GM23338 (cell line): ENCODE results near the gene DRAM2. TPM values are rescaled to one million over a fixed set of nuclear protein-coding genes. Genes with fewer than 3 reads are reported as not detected.

Experiments
- ATAC-seq: fragments of 200-7000 bp; cut with Tn5 transposase; 3 replicates; pipeline ENCODE4 v1.9.1; 2020
- DNase-seq: peaks from one replicate; pipeline ENCODE4 v3.0.0-alpha.2; 2015; ENCODE audit warnings: low spot score
- H2AFZ ChIP-seq: fragments of 200-600 bp; sonication (generic); 2 replicates; pipeline ENCODE4 v1.8.0; 2016; ENCODE audit warnings: antibody characterized with exemption, mild to moderate bottlenecking, moderate library complexity
- H3F3A ChIP-seq: fragments of 200-600 bp; sonication (generic); replicated peaks from 2 replicates; pipeline ENCODE4 v1.8.0; 2017; ENCODE audit warnings: antibody characterized with exemption, mixed run types, low read depth
- H3K27ac ChIP-seq: fragments of 200-600 bp; sonication (generic); 2 replicates; pipeline ENCODE4 v1.6.1; 2016; ENCODE audit warnings: low read depth
- H3K27me3 ChIP-seq: fragments of 200-600 bp; sonication (generic); 2 replicates; pipeline ENCODE4 v1.8.0; 2016; ENCODE audit warnings: mild to moderate bottlenecking, mixed run types, moderate library complexity; ENCODE audit not compliant: insufficient read depth
- H3K36me3 ChIP-seq: fragments of 200-600 bp; sonication (generic); 2 replicates; pipeline ENCODE4 v1.8.0; 2016; ENCODE audit warnings: mild to moderate bottlenecking; ENCODE audit not compliant: insufficient read depth
- H3K4me1 ChIP-seq: fragments of 200-600 bp; sonication (generic); 2 replicates; pipeline ENCODE4 v1.8.0; 2016; ENCODE audit warnings: mild to moderate bottlenecking, moderate library complexity; ENCODE audit not compliant: insufficient read depth
- H3K4me2 ChIP-seq: fragments of 200-600 bp; sonication (generic); 2 replicates; pipeline ENCODE4 v1.7.1; 2017; ENCODE audit warnings: mixed run types
- H3K4me3 ChIP-seq: fragments of 200-600 bp; sonication (generic); 2 replicates; pipeline ENCODE4 v1.6.1; 2016; ENCODE audit warnings: mixed run types
- H3K79me2 ChIP-seq: fragments of 200-600 bp; sonication (generic); replicated peaks from 2 replicates; pipeline ENCODE4 v1.8.0; 2017; ENCODE audit warnings: mild to moderate bottlenecking; ENCODE audit not compliant: insufficient read depth
- H3K9me2 ChIP-seq: fragments of 200-600 bp; sonication (generic); 2 replicates; pipeline ENCODE4 v1.8.0; 2017; ENCODE audit not compliant: insufficient read depth
- H4K20me1 ChIP-seq: fragments of 200-600 bp; sonication (generic); replicated peaks from 2 replicates; pipeline ENCODE4 v1.8.0; 2017; ENCODE audit warnings: mild to moderate bottlenecking; ENCODE audit not compliant: insufficient read depth
- H3K27ac Mint-ChIP-seq: 2 replicates; pipeline ENCODE4 v1.8.0; 2020; ENCODE audit warnings: inconsistent platforms, mild to moderate bottlenecking, moderate library complexity, mixed read lengths
- H3K27me3 Mint-ChIP-seq: 3 replicates; pipeline ENCODE4 v1.8.0; 2022; ENCODE audit warnings: low read depth, mild to moderate bottlenecking, moderate library complexity, mixed read lengths, inconsistent platforms; ENCODE audit not compliant: insufficient read depth, poor library complexity
- H3K36me3 Mint-ChIP-seq: 3 replicates; pipeline ENCODE4 v1.8.0; 2021; ENCODE audit warnings: low read depth, mild to moderate bottlenecking, inconsistent platforms, moderate library complexity, mixed read lengths
- H3K4me1 Mint-ChIP-seq: 3 replicates; pipeline ENCODE4 v1.8.0; 2020; ENCODE audit warnings: mild to moderate bottlenecking, inconsistent platforms, mixed read lengths
- H3K4me3 Mint-ChIP-seq: 3 replicates; pipeline ENCODE4 v1.8.0; 2021; ENCODE audit warnings: moderate library complexity, mild to moderate bottlenecking, inconsistent platforms, mixed read lengths
- H3K9me3 Mint-ChIP-seq: 3 replicates; pipeline ENCODE4 v1.8.0; 2020; ENCODE audit warnings: moderate library complexity, mild to moderate bottlenecking, inconsistent platforms, mixed read lengths
- CREB1 ChIP-seq: fragments of 250-450 bp; sonication (Bioruptor Pico); IDR thresholded peaks from 2 replicates; pipeline ENCODE4 v1.5.0; 2020; ENCODE audit warnings: low read depth, mild to moderate bottlenecking, moderate library complexity
- CTCF ChIP-seq, 2 experiments: fragments of 200-600 bp in 1 of 2; sonication (generic) in 1 of 2; conservative IDR thresholded peaks; 2 replicates each; pipeline versions ENCODE4 v1.5.1 to v1.6.1; 2016 to 2017; ENCODE audit warnings: antibody characterized with exemption in 2 of 2, low read depth in 2 of 2, mild to moderate bottlenecking in 2 of 2, moderate library complexity in 1 of 2
- ETS1 ChIP-seq: IDR thresholded peaks from 2 replicates; pipeline ENCODE4 v1.6.1; 2016; ENCODE audit warnings: antibody characterized with exemption
- EZH2 ChIP-seq: fragments of 200-600 bp; sonication (generic); IDR thresholded peaks from one replicate; pipeline ENCODE4 v1.8.0; 2017; ENCODE audit warnings: antibody characterized with exemption, mild to moderate bottlenecking, low read depth; ENCODE audit not compliant: unreplicated experiment
- EZH2phosphoT487 ChIP-seq: fragments of 200-600 bp; sonication (generic); IDR thresholded peaks from one replicate; pipeline ENCODE4 v1.8.1; 2018; ENCODE audit warnings: antibody characterized with exemption; ENCODE audit not compliant: unreplicated experiment
- JUNB ChIP-seq: IDR thresholded peaks from one replicate; pipeline ENCODE4 v1.6.1; 2016; ENCODE audit warnings: antibody characterized with exemption; ENCODE audit not compliant: unreplicated experiment
- NANOG ChIP-seq: IDR thresholded peaks from 2 replicates; pipeline ENCODE4 v1.6.1; 2016; ENCODE audit warnings: antibody characterized with exemption, borderline replicate concordance
- POLR2AphosphoS5 ChIP-seq: IDR thresholded peaks from 2 replicates; pipeline ENCODE4 v1.6.1; 2016; ENCODE audit warnings: antibody characterized with exemption, low read depth
- REST ChIP-seq: IDR thresholded peaks from one replicate; pipeline ENCODE4 v1.6.1; 2018; ENCODE audit warnings: antibody characterized with exemption; ENCODE audit not compliant: unreplicated experiment
- STAT1 ChIP-seq: IDR thresholded peaks from one replicate; pipeline ENCODE4 v1.6.1; 2016; ENCODE audit warnings: antibody characterized with exemption; ENCODE audit not compliant: unreplicated experiment
- ZNF114 ChIP-seq: fragments of 250-450 bp; sonication (Bioruptor Pico); IDR thresholded peaks from 2 replicates; pipeline ENCODE4 v1.5.0; 2020; ENCODE audit warnings: mild to moderate bottlenecking, moderate library complexity
- ZNF331 ChIP-seq: fragments of 250-450 bp; sonication (Bioruptor Pico); IDR thresholded peaks from 2 replicates; pipeline ENCODE4 v1.5.0; 2020; ENCODE audit warnings: low read depth, mild to moderate bottlenecking, moderate library complexity
- ZNF462 ChIP-seq: fragments of 250-450 bp; sonication (Bioruptor Pico); IDR thresholded peaks from 2 replicates; pipeline ENCODE4 v1.5.0; 2020; ENCODE audit warnings: mild to moderate bottlenecking, moderate library complexity
- polyA plus RNA-seq: library from polyadenylated mRNA; unstranded; fragments of >200 nt; fragmentation: Nextera tagmentation; extraction: Ambion mirVana; gene quantifications from 2 replicates; pipeline ENCODE4 v1.2.1, GENCODE V29; 2016
- total RNA-seq: library from RNA; depleted of rRNA; stranded (reverse); fragments of >200 nt; shearing (Covaris generic); gene quantifications from 2 replicates; pipeline ENCODE4 v1.2.3, GENCODE V29; 2014

DRAM2 gene
- total and polyA plus RNA-seq, 2 experiments from 2014 or later, result 22.9 to 45.9 TPM

- Histone ChIP-seq H3K4me3 (no peak overlapping the region), H3K9me2 (no peaks in the 10 kb centered on the region), H3K4me2 (no peak overlapping the region), H3F3A (no peaks in the 10 kb centered on the region), H4K20me1 (no peaks in the 10 kb centered on the region), H3K27me3 (no peaks in the 10 kb centered on the region), H3K27ac (no peak overlapping the region), H3K79me2 (no peaks in the 10 kb centered on the region), H3K36me3 (peaks cover 20% of the 10 kb centered on the region; the same call in 1 of the 2 replicates), H2AFZ (no peak overlapping the region), H3K4me1 (no peaks in the 10 kb centered on the region)
- ATAC-seq (no peak), DNase-seq (no peak)
- TF ChIP-seq ZNF114 (CRISPR knock-in tag) (no peak), ETS1 (no peak), NANOG (no peak), ZNF462 (CRISPR knock-in tag) (no peak), REST (no peak), EZH2 (no peak), CREB1 (CRISPR knock-in tag) (no peak), POLR2AphosphoS5 (no peak), JUNB (no peak), ZNF331 (CRISPR knock-in tag) (no peak), EZH2phosphoT487 (no peak), CTCF (conservative IDR thresholded peaks at IDR 0.05; ENCODE audit: low read depth in 2 of 2) (no peak), STAT1 (no peak)
- Mint-ChIP-seq H3K27me3 (peaks cover 2% of the 10 kb centered on the region), H3K4me1 (no peaks in the 10 kb centered on the region), H3K36me3 (peaks cover 14% of the 10 kb centered on the region; the same call in 2 of the 3 replicates), H3K27ac (no peak overlapping the region), H3K9me3 (no peaks in the 10 kb centered on the region; the same call in 2 of the 3 replicates), H3K4me3 (no peak overlapping the region)
Measured at GRCh38 chr1:111116496-111116895, 23.4 kb downstream of the DRAM2 start.
